Dermis lymphatic vessel endothelial cell (primary cell): ENCODE data around the gene SPEM2. TPM values are rescaled to one million over a fixed set of nuclear protein-coding genes. Genes with fewer than 3 reads are reported as not detected.

Source experiments
- total RNA-seq: library from RNA; depleted of rRNA; stranded (reverse); fragments of >200 nt; gene quantifications from 2 replicates; pipeline ENCODE4 v1.2.1, GENCODE V29; 2014

Gene SPEM2
- total RNA-seq: not detected in 2 replicates

DNA sequence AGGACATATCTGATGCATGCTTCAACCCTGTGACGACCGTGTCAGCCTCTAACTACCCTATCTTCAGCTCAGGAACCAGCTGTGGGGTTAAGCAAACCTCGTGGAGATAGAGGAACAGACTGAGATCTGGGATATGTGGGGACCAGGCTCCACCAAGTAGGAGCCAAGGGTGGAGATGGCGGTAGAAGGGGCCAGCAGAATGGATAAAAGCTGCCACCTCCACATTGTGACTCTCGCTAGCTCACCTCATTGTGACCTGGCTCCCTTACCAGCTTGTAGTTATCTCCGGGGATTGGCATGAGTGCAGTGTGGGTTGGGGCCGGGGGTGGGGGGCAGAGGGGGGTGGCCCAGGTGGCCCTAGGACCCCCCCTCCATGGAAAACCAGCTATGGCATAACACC is at the start of gene SPEM2:
Gene SPEM2 (plus strand): TSS at position 301 of the 400 bp plus-strand sequence. CDS start 73 bp downstream, at position 374.

DNA sequence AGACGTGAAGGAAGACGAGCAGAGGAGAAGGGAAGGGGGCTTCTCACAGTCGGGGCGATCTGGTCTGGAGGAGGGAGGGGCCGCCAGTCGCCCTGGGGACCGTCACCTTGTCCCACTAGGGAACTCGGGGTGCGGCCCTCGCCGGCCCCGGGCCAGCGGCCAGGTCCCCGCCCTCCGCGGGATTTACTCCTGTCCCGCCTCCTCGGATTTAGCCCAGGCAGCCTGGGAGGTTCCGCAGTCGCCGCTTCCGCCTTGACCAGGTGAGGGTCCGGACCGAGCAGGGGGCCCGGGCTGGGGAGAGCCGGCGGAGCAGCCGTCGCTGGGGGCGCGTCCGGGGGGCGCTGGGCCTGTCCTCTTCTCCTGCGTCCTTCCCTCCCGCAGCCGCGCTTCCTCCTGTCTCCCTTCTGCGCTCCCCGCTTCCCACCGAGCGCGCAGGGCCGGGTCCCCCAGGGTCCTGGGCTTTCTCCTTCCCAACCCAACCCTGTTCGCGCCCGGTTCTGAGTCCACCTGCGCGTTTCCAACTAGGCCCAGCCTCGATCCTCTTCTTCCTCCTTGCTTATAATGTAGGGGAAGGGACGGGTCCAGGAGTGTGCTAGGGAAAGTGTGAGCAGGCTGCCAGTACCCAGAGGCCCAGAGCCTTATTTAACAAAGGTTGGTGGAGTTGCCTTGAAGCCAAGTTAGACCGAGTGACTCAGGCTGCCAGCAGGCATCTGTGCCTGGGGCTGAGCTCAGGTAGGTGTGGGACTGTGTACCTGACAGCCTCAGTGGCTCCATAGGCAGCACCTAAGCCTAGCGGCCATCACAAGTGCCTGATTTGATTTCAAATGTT is 44.3 kb upstream of the SPEM2 start, which contains the start of gene TNK1:
Gene TNK1 (plus strand): TSS at position 235 of the 829 bp plus-strand sequence. CDS start 1,838 bp downstream, outside the sequence.

DNA sequence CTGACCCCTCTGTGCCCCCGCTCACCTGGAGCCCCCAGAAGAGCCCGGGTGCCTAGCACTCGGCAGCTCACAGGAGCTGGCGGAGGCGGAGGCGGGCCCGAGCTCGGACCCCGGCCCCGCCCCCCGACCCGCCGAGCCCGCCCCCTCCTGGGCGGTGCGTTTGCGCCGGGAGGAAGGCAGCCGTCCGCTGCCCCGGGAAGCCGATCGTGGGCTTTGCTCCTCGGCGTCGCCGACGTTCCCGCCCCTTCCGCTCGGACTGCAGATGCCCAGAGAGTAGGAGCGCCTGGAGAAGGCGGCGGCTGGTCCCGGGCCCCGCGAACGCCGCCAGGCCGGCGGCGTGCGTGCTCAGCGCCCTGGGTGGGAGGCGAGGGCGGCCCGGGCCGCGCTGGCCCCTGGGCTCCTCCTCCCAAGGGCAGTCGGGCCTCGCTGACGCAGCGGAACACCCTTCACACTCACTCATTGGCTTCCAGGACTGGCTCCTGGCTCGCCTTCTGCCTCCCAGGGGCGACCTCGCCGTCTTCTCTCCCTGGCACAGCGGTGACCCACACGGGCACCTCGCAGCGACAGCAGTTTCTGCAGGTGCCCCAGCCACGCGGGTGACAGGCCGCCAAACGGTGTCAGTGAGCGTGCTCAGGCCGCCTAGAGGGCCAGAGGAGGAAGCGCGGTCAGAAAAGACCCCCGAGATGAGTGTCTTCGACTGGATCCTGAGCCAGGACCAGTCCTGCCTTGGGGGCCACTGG is 30.8 kb upstream of the SPEM2 start, which contains the start of gene PLSCR3:
Gene PLSCR3 (minus strand): TSS at position 74 of the 740 bp plus-strand sequence. CDS start 415 bp downstream, outside the sequence.

DNA sequence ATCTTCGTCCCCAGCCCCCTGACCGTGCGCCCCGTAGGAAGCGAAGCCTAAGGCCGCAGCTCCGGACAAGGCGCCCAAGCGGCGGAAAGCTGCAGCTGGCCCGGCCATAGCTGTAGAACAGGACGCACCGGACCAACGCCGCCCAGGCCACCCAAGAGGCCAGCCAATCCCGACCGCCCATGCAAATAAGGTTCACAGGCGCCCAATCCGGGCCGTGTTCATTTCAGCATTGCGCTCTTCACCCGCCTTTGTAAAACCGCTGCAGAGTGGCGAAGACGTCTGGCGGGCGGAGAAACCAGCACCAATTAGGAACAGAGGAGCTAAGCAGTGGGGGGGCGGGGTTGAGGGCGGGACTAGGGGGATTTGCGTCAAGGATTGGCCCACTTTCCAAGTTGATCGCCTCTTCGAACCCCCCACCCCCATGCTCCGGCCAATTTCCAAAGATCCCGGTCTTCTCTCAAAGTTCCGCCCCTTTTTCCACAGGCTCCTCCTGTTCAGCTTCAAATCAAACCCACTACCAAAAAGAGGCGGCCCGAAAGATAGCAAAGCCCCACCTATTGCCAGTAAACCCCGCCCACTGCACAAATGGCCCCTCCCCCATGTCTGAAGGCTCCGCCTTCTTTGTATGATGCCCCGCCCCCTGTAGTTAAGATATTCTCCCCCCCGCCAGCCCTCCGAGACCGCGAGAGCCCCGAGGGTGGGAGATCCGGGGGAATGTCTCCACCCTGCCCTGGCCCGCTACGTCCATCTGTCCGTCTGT is 21.3 kb upstream of the SPEM2 start, which contains the start of gene TMEM256:
Gene TMEM256 (minus strand): TSS at position 121 of the 760 bp plus-strand sequence. CDS start 13 bp downstream, at position 108.

DNA sequence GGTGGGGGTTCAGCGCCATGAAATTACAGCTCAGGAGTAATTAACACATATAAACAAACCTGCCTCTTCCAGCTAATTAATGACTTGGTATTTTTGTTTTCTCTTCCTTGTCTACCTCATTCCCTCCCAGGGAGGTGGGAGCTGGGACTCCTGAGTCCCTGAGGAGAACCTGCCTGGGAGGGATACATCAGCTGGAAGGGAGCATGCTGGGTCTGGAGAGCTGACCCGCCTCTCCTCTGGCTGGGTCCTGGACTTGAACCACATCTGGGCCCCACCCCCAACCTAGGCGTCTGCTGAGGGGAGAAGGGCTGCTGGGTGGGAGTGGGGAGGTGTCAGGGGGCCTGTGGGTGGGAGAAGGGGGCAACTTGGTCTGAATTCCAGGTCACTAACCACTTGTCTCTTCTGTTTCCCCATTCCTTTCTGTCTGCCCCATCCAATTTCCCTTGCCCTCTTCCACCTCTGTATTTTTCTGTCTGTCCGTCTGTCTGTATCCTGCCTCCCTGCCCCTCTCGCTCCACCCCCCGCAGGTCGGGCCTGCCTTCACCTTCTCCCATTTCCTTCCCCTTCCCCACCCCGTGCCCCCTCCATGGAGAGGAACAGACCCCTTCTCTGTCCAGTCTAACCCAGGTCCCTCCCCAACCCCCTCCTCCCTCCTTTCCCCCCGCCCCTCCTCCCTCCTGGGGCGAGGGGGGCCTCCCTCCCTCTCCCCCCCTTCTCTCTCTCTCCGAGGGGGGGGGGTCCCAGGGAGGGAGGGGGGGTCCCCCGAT is 17.7 kb upstream of the SPEM2 start, which contains the start of gene NLGN2:
Gene NLGN2 (plus strand): TSS at position 361 of the 767 bp plus-strand sequence. CDS start 411 bp downstream, outside the sequence.

DNA sequence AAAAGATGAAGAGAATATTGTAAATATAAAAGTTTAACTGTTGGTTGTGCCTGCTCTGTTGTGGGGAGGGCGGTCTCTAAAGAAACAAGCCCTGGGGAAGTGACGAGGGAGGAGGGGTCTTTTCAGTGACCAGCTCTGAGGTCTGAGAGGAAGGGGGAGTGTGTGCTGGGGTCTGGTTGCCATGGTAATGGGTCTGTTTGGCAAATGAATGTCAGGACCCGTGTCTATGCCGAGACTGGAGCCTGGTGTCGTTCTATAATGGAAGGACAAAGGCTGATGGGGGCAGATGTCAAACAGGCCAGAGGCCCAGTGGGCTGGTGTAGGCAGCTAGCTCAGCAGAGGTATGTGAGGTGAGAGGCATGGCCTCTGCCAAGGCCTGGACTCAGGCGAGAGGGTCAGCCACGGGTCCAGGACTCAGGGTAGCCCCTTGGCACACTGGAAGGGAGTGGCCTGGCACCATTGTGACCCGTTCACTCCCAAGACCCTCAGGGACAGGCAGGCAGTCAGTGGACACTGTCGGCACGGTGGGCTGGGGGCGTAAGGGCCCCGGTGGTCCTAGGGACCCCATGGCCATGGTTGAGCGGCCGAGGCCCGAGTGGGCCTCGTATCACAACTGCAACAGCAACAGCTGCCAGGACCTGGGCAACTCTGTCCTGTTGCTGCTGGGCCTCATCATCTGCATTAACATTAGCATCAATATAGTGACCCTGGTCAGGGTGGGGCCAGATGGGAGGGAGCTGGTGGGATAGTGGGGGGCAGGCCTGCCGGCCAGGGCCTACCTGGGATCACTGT is 5.4 kb upstream of the SPEM2 start, which contains the start of gene SPEM1:
Gene SPEM1 (plus strand): TSS at position 506 of the 792 bp plus-strand sequence. CDS start 61 bp downstream, at position 567.

DNA sequence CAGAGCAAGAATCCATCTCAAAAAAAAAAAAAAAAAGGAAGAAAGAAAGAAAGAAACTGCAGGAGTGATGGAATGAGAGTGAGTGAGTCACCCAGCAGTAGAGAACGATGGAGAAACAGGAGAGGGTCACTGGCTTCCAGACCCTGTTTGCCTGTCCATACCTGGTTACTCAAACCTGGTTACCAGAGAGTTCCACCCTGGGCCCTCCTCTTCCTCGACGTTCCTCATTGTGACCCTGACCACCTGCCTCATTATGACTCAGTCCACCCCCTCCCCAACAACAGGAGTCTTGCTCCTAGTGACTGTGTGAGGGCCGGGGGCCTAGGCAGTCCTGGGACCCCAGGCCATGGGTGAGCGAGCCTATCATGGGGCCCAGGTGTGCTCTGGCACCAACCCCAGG is 3.1 kb downstream of the SPEM2 start, which contains the start of gene SPEM3:
Gene SPEM3 (plus strand): TSS at position 301 of the 400 bp plus-strand sequence. CDS start 46 bp downstream, at position 347.

DNA sequence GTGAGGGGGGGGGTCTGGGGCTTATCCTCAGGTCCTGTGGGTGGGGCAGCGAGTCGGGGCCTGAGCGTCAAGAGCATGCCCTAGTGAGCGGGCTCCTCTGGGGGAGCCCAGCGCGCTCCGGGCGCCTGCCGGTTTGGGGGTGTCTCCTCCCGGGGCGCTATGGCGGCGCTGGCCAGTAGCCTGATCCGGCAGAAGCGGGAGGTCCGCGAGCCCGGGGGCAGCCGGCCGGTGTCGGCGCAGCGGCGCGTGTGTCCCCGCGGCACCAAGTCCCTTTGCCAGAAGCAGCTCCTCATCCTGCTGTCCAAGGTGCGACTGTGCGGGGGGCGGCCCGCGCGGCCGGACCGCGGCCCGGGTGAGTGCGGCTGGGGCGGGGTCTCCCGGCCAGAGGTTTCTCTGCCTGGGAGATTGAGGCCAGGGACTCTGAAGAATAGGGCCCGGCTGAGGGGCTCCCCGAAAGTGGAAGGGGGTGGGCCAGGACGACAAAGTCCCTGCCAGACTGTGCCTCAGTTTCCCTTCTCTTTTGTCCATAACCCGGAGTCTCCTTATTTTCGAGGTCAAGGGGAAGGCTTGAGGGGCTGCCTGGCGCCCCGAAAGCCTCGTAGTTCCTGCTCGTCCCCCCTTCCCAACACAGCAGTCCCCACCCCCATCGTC is 14.2 kb downstream of the SPEM2 start, which contains the start of gene FGF11:
Gene FGF11 (plus strand): TSS at position 51 of the 651 bp plus-strand sequence. CDS start 109 bp downstream, at position 160.

DNA sequence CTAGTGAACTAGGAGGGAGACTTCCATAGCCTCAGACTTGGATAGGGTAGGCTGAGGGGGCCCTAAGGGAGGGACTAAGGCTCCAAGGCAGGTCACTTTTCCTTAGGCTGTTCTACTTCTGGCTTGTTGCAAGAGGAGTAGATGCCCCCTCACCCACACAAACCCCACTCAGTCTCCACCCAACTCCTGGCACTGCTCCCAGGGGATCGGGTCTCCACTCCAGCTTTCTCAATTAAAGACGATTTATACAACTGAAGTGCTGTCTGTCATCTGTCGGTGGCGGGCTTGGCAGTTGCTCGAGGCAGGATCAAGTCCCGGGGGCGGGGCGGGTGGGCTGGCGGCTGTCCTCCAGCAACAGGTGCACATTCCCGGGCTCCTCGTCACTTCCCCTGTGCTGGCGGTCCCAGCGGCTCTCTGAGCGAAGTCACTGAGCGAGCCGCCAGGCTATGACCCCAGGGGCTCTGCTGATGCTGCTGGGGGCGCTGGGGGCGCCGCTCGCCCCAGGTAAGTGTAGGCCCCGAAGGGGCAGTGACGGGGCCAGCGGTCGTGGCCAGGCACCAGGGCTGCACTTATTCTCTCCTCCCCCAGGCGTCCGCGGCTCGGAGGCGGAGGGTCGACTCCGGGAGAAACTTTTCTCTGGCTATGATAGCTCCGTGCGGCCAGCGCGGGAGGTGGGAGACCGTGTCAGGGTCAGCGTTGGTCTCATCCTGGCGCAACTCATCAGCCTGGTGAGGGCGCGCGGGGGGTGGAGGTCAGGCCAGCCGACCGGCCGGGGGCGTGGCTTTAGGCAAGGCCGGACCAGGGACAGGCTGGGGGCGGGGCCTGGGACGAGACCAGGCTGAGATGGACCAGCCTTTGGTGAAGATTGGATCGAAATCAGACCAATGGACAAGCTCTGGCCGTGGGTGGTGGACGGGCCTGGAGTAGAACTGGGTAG is 19.5 kb downstream of the SPEM2 start, which contains the start of gene CHRNB1:
Gene CHRNB1 (plus strand): TSS at position 380 of the 937 bp plus-strand sequence. CDS start 67 bp downstream, at position 447.

Other genes with a start within 250 kb of the SPEM2 start
- gene ASGR1, start 246.2 kb upstream of the SPEM2 start, total RNA-seq: 26.4 and 28.8 TPM in 2 replicates
- gene DLG4, start 205.8 kb upstream of the SPEM2 start, total RNA-seq: 7.0 and 7.2 TPM in 2 replicates
- 194 and 227 TPM in 2 replicates for gene ACADVL, start 205.7 kb upstream of the SPEM2 start, total RNA-seq
- 28.4 and 28.5 TPM in 2 replicates for gene DVL2, start 191.1 kb upstream of the SPEM2 start, total RNA-seq
- 38.6 and 39.7 TPM in 2 replicates for gene PHF23, start 186.2 kb upstream of the SPEM2 start, total RNA-seq
- gene GABARAP, start 183.2 kb upstream of the SPEM2 start, total RNA-seq: 131 and 147 TPM in 2 replicates
- gene CTDNEP1, start 173.9 kb upstream of the SPEM2 start, total RNA-seq: 23.2 and 25.1 TPM in 2 replicates
- 31.9 and 36.9 TPM in 2 replicates for gene ELP5, start 173.4 kb upstream of the SPEM2 start, total RNA-seq
- gene CLDN7, start 163.1 kb upstream of the SPEM2 start, total RNA-seq: 0.76 and 1.5 TPM in 2 replicates
- gene SLC2A4, start 143.9 kb upstream of the SPEM2 start, total RNA-seq: 0.69 and 1.6 TPM in 2 replicates
- gene YBX2, start 131.0 kb upstream of the SPEM2 start, total RNA-seq: under 0.01 and 0.33 TPM in 2 replicates
- 422 and 483 TPM in 2 replicates for gene EIF5A, start 118.0 kb upstream of the SPEM2 start, total RNA-seq
- 25.7 and 28.0 TPM in 2 replicates for gene GPS2, start 110.3 kb upstream of the SPEM2 start, total RNA-seq
- gene NEURL4, start 96.3 kb upstream of the SPEM2 start, total RNA-seq: 9.8 and 13.7 TPM in 2 replicates
- 0.43 TPM in 1 of 2 replicates, not detected in the other for gene ACAP1, start 89.1 kb upstream of the SPEM2 start, total RNA-seq
- 2.1 and 2.8 TPM in 2 replicates for gene KCTD11, start 73.5 kb upstream of the SPEM2 start, total RNA-seq
- gene TMEM95, start 70.5 kb upstream of the SPEM2 start, total RNA-seq: not detected in 2 replicates
- gene TNK1, start 44.5 kb upstream of the SPEM2 start, total RNA-seq: 1.3 and 2.3 TPM in 2 replicates
- 15.1 and 15.6 TPM in 2 replicates for gene PLSCR3, start 31.1 kb upstream of the SPEM2 start, total RNA-seq
- gene TMEM256, start 21.5 kb upstream of the SPEM2 start, total RNA-seq: 144 and 158 TPM in 2 replicates
- 1.2 and 1.3 TPM in 2 replicates for gene NLGN2, start 17.8 kb upstream of the SPEM2 start, total RNA-seq
- gene SPEM1, start 5.3 kb upstream of the SPEM2 start, total RNA-seq: not detected in 2 replicates
- gene SPEM3, start 3.2 kb downstream of the SPEM2 start, total RNA-seq: not detected in 2 replicates
- 7.6 and 9.8 TPM in 2 replicates for gene TMEM102, start 9.8 kb downstream of the SPEM2 start, total RNA-seq
- 0.17 and 0.22 TPM in 2 replicates for gene FGF11, start 13.9 kb downstream of the SPEM2 start, total RNA-seq
- gene CHRNB1, start 19.4 kb downstream of the SPEM2 start, total RNA-seq: 9.9 and 12.0 TPM in 2 replicates
- 8.9 and 9.1 TPM in 2 replicates for gene ZBTB4, start 54.0 kb downstream of the SPEM2 start, total RNA-seq
- not detected in 2 replicates for gene SLC35G6, start 55.8 kb downstream of the SPEM2 start, total RNA-seq
- 68.2 and 79.4 TPM in 2 replicates for gene POLR2A, start 58.8 kb downstream of the SPEM2 start, total RNA-seq
- 6.3 and 9.1 TPM in 2 replicates for gene TNFSF12, start 123.4 kb downstream of the SPEM2 start, total RNA-seq
- 0.22 and 0.34 TPM in 2 replicates for gene TNFSF13, start 133.1 kb downstream of the SPEM2 start, total RNA-seq
- gene SENP3, start 136.3 kb downstream of the SPEM2 start, total RNA-seq: 58.6 and 71.4 TPM in 2 replicates
- 0.52 and 0.87 TPM in 2 replicates for gene CD68, start 154.0 kb downstream of the SPEM2 start, total RNA-seq
- gene MPDU1, start 158.2 kb downstream of the SPEM2 start, total RNA-seq: 63.9 and 69.2 TPM in 2 replicates
- under 0.01 and 0.11 TPM in 2 replicates for gene SOX15, start 164.5 kb downstream of the SPEM2 start, total RNA-seq
- gene FXR2, start 189.3 kb downstream of the SPEM2 start, total RNA-seq: 30.0 and 33.2 TPM in 2 replicates
- gene SAT2, start 202.2 kb downstream of the SPEM2 start, total RNA-seq: 37.1 and 38.2 TPM in 2 replicates
- 0.11 and 0.26 TPM in 2 replicates for gene SHBG, start 204.5 kb downstream of the SPEM2 start, total RNA-seq
- gene ATP1B2, start 225.3 kb downstream of the SPEM2 start, total RNA-seq: not detected in 2 replicates